HL-60 (cell line): ENCODE data around the gene TRERF1.

ENCODE experiments used
- POLR2AphosphoS5 ChIP-seq: IDR thresholded peaks from 2 replicates; pipeline ENCODE4 v1.6.1; 2012; ENCODE audit warnings: low read depth
- TF ChIP-seq, protein P1 (sequence below): IDR thresholded peaks from one replicate; pipeline ENCODE4 v1.5.1; 2011; ENCODE audit warnings: low read length, control low read depth, inconsistent platforms; ENCODE audit not compliant: insufficient read depth

DNA sequence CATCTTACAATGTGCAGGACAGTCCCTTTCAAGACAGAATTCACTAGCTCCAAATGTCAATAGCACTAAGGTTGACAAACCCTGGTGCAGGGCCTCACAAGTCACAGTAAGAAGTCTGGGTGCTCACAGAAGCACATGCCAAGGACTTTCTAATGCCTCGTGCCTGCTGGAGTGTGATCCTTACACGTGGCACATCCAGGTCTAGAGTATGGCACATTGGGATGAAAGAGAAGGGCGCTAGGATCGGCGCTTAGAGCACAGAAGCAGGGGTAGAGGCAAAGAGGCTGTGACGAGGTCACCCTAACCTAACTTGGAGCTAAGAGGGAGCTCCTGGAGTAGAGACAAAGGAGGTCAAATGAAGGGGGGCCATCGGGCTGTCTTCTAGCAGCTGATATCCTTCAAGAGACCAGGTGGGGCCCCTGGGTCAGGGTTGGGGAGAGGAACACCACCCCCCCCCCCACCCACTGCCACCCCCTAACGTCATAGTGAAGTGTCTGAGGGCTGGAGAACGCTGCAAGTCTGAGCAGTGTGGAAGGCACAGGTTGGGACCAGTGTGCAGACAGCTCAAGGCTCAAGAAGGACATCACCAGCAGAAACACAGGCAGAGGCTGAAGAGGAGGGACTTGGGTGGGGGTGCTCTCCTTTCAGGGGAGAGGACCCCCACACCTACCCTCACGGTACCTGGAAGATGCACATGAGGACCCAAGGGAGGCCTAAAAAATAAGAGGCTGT, 136.3 kb downstream of the TRERF1 start:
- TF ChIP-seq, protein P1, sequence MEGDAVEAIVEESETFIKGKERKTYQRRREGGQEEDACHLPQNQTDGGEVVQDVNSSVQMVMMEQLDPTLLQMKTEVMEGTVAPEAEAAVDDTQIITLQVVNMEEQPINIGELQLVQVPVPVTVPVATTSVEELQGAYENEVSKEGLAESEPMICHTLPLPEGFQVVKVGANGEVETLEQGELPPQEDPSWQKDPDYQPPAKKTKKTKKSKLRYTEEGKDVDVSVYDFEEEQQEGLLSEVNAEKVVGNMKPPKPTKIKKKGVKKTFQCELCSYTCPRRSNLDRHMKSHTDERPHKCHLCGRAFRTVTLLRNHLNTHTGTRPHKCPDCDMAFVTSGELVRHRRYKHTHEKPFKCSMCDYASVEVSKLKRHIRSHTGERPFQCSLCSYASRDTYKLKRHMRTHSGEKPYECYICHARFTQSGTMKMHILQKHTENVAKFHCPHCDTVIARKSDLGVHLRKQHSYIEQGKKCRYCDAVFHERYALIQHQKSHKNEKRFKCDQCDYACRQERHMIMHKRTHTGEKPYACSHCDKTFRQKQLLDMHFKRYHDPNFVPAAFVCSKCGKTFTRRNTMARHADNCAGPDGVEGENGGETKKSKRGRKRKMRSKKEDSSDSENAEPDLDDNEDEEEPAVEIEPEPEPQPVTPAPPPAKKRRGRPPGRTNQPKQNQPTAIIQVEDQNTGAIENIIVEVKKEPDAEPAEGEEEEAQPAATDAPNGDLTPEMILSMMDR, result no peak
- no peak for TF ChIP-seq POLR2AphosphoS5
